HG02885 (cell line): ENCODE results near the gene RASGRP3.

ENCODE experiments used
- ATAC-seq: cut with Tn5 transposase; IDR thresholded peaks from one replicate; pipeline ENCODE4 v1.9.1; 2021; ENCODE audit warnings: mild to moderate bottlenecking; ENCODE audit not compliant: unreplicated experiment, poor library complexity

Gene RASGRP3

GRCh38 chr2:33555681-33556080 is 79.2 kb downstream of the RASGRP3 start:
- no peak for ATAC-seq

GRCh38 chr2:33559328-33559727 is 82.9 kb downstream of the RASGRP3 start:
- no peak for ATAC-seq

- no peak for ATAC-seq
These were observed 83.6 kb downstream of the RASGRP3 start for GRCh38 chr2:33560017-33560416.

- no peak for ATAC-seq
These were observed 85.4 kb downstream of the RASGRP3 start for GRCh38 chr2:33561872-33562271.

- peak; percentile 47 for ATAC-seq
These were observed 94.2 kb downstream of the RASGRP3 start for GRCh38 chr2:33570681-33571080.

GRCh38 chr2:33573657-33574056 is 97.2 kb downstream of the RASGRP3 start:
- ATAC-seq: no peak

GRCh38 chr2:33577084-33577483 is 100.6 kb downstream of the RASGRP3 start:
- no peak for ATAC-seq

GRCh38 chr2:33577668-33578067 is 101.2 kb downstream of the RASGRP3 start:
- no peak for ATAC-seq

GRCh38 chr2:33579227-33579626 is 102.8 kb downstream of the RASGRP3 start:
- ATAC-seq: no peak

GRCh38 chr2:33581872-33582271 is 105.4 kb downstream of the RASGRP3 start:
- ATAC-seq: no peak

- peak; percentile 78 for ATAC-seq
These were observed 106.9 kb downstream of the RASGRP3 start for GRCh38 chr2:33583194-33583938.

GRCh38 chr2:33586766-33587165 is 110.3 kb downstream of the RASGRP3 start:
- no peak for ATAC-seq

GRCh38 chr2:33588232-33588631 is 111.8 kb downstream of the RASGRP3 start:
- ATAC-seq: no peak

GRCh38 chr2:33589444-33589843 is 113.0 kb downstream of the RASGRP3 start:
- no peak for ATAC-seq

- no peak for ATAC-seq
These were observed 118.9 kb downstream of the RASGRP3 start for GRCh38 chr2:33595385-33595784.

- ATAC-seq: no peak
These were observed 120.6 kb downstream of the RASGRP3 start for GRCh38 chr2:33597026-33597425.

GRCh38 chr2:33598561-33599174 is 122.2 kb downstream of the RASGRP3 start:
- ATAC-seq: peak; percentile 56

- ATAC-seq: peak; percentile 88
These were observed 122.9 kb downstream of the RASGRP3 start, which contains the start of gene FAM98A for GRCh38 chr2:33599175-33599942. FAM98A (minus strand) TSS chr2:33599299; CDS start chr2:33599221, 78 bp downstream.

GRCh38 chr2:33599943-33600192 is 123.4 kb downstream of the RASGRP3 start:
- ATAC-seq: no peak

GRCh38 chr2:33602201-33602830 is 125.9 kb downstream of the RASGRP3 start:
- no peak for ATAC-seq

- no peak for ATAC-seq
These were observed 127.0 kb downstream of the RASGRP3 start for GRCh38 chr2:33603416-33603815.
